GM21723 (cell line): ENCODE results near the gene PROX1.

Experiments
- ATAC-seq: cut with Tn5 transposase; IDR thresholded peaks from one replicate; pipeline ENCODE4 v1.9.1; 2021; ENCODE audit warnings: mild to moderate bottlenecking, moderate library complexity; ENCODE audit not compliant: unreplicated experiment

PROX1 gene

DNA sequence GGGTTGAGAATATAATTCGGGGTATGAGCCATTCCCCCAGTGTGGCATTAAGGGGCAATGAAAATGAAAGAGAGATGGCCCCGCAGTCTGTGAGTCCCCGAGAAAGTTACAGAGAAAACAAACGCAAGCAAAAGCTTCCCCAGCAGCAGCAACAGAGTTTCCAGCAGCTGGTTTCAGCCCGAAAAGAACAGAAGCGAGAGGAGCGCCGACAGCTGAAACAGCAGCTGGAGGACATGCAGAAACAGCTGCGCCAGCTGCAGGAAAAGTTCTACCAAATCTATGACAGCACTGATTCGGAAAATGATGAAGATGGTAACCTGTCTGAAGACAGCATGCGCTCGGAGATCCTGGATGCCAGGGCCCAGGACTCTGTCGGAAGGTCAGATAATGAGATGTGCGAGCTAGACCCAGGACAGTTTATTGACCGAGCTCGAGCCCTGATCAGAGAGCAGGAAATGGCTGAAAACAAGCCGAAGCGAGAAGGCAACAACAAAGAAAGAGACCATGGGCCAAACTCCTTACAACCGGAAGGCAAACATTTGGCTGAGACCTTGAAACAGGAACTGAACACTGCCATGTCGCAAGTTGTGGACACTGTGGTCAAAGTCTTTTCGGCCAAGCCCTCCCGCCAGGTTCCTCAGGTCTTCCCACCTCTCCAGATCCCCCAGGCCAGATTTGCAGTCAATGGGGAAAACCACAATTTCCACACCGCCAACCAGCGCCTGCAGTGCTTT, 9.4 kb downstream of the PROX1 start:
- ATAC-seq = no peak

GRCh38 chr1:213997772-213998107, 10.0 kb downstream of the PROX1 start:
- ATAC-seq = no peak

DNA sequence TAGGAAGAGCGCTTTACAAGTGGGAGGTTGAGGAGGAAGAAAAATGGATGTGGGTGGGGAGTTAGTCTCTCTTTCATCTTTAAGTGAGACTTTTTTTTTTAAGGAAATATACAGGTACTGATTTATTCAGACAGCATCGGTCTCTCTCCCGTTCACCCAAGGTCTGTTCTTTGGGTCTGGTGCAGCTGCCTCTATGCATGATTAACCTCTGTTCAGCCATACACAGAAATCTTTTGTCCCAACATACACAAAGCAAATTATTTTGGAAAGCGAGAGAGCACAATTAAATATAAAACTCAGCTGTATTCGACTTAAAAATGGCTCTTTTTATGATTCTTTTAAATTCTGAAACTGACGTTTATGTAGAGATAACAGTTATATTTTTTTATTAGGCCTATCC, 11.0 kb downstream of the PROX1 start:
- ATAC-seq = no peak

GRCh38 chr1:213999732-214000131, 12.0 kb downstream of the PROX1 start:
- no peak for ATAC-seq

- ATAC-seq = no peak
Observed at GRCh38 chr1:214002060-214002459, 14.3 kb downstream of the PROX1 start.

GRCh38 chr1:214002472-214002871, 14.7 kb downstream of the PROX1 start:
- ATAC-seq = no peak

- no peak for ATAC-seq
Observed at GRCh38 chr1:214003233-214003632, 15.5 kb downstream of the PROX1 start.

GRCh38 chr1:214004014-214004413, 16.2 kb downstream of the PROX1 start:
- ATAC-seq = no peak

GRCh38 chr1:214004795-214005194, 17.0 kb downstream of the PROX1 start:
- ATAC-seq = no peak

GRCh38 chr1:214005708-214006107, 17.9 kb downstream of the PROX1 start:
- ATAC-seq = no peak

DNA sequence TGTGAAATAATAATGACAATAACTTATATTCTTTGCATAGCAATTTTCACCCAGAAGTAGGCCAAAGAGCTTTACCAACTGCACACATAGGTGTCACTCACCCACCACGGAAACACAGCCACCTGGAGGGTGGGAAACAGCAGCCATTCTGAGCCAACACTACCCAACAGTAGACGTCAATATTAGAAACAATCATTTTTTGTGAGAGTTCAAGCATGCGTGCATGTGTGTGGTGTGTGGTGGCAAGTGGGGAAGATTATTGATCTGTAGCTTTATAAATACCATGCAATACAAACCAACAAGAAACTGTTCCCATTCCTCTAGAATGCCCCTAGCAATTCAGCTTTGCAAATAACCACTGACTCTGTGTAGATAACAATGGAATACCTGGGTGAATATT, 19.1 kb downstream of the PROX1 start:
- no peak for ATAC-seq

DNA sequence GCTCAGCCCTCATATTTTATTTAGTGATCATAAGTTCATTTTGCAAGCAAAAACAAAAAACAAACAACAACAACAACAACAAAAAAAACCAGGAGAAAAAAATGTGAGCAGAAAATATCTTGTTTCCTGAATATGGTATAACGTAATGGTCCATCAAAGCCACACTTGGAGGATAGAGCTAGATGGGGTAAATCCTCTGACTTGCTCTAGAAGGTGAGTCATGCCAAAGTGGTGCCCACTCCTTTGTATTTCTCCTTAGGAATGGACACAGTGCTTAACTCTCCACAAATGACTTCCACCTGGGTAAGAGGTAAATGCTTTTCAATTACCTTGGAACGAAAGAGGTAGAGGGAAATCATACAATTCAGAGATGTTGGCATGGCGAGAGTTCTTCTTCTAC, 20.6 kb downstream of the PROX1 start:
- no peak for ATAC-seq

DNA sequence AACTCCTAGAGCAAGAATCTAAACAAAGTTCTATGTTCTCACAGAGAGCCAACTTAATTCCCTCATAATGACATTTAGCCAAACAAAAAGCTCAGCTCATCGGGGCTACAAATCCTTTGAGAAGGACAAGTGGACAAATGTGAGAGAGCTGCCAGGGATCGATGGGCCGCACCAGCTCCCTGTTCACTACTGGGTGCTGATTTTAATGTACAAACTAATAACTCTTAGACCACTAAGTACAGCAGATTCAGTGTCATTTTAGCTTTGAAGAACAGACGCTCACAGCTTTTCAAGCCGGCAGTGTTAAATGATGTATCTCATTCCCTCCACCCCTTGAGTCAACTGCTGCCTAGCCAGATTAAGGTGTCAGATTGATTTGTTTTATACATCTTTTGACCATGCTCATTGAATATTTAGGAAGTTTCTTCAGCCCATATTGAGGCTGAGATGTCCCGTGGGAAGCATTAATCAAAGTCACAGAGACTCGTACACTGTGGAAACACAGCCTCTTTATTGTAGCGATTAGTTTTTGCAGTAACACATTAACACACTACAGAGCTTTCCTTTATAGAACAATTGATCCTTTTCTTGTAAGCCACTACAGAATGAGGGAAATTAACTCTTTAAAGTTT, 21.1 kb downstream of the PROX1 start:
- ATAC-seq = no peak

DNA sequence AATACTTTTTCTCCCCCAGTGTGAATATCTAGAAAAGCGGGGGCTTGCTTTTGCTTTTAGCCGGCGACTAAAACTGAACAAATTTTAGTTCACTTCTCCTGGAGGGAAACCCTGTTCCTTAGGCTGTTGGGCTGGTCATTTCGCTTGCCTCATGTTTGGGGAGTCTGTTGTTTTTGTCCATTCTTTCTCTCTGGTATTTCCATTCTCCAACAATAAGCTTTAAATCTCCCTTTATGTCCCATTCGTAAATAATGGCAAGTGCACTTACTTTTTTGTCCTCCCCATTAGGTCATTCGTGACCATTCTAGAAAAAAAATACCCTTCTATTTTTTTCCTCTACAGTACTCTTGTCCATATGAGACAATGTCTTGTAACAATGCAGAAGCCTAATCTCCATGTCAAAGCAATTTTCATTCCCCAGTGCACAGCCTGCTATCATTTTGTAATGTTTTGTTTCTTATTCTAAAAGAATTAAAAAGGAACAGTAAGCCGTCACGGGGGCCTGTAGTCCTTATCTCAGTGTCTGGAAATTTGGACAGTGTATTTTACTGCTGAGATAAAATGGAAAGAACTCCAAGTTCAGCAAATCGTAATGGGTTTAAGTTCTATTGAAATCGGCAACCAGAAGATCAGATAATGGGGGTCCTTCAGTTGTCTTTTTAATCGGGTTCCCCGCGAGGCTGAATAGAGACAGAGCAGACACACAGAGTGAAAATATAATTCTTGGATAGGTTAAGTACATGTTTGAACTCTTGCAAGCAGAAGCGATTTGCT, 21.8 kb downstream of the PROX1 start:
- ATAC-seq = no peak

- no peak for ATAC-seq
Observed at GRCh38 chr1:214010197-214010573, 22.4 kb downstream of the PROX1 start.

GRCh38 chr1:214010717-214011116, 22.9 kb downstream of the PROX1 start:
- no peak for ATAC-seq

DNA sequence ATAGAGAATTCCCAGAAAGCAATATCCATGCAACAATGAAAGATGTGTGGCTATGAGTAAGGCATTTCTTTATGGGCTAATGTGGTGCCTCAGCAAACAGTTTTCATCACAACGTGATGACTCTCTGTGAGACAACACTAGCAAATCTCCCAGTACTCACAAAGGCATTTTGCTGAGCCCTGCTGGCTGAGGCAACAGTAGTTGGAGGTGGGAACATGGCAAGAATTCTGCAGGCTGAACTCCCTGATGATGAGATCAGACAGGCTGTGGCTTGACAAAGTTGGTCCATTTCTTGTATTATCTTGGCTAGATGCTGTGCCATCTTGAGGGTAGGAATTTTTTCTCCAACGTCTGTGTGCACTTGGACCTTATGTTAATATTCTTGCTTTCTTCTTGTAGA, 24.6 kb downstream of the PROX1 start:
- ATAC-seq = no peak

DNA sequence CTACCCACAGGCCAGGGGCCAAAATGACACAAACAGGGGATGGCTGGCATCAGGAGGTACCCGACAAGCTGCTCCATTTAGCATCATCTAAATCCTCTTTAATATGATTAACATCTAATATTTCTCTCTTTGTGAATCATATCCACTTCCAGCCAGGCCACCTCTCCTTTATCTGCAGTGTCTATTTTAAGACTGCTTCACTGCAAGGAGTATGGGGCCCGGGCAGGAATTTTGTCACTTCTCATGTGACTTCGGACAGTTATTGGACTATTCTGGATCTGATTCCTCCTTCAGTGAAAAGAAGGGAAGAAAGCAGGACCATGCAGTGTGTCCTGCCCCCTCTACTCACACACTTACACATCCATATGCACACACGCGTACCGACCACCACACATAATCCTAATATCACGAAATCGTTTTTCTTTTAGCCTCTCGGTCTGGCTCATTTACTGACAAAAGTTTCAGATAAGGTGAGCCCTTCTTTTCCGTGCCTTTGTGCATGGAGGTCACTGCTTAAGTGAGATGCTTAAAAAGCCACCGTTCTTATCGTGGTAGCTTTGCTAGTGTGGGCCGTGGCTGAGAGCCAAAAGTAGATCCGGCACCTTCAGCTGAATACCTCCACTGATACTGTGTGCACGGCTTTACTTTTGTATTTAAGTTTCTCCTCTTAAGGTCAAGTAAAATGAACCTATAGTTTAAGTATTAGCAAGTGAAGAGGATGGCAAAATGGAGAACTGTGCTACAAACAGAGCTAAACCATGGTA, 26.0 kb downstream of the PROX1 start:
- ATAC-seq = no peak

DNA sequence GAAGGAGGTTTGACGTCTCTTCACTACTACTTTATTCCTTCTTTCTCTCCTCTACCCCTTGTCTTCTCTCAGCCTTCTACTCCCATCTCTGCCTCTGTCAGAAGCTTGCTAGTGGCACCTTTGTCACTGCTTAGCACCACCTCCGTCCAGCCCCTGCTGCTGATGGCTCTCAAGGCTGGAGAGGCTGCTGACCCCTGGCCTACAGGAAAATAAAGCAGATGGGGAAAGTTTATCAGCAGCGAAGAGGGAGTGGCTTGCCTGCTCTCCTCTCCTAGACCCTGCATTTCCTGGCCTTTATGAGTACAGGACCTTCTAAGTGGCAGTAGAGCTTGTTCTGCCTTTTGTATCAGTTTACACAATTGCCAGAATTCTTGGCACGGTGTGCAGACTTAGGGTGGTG, 27.0 kb downstream of the PROX1 start:
- no peak for ATAC-seq

GRCh38 chr1:214017191-214017982, 29.6 kb downstream of the PROX1 start:
- ATAC-seq = no peak
